ENCODE data around the gene CMTM8.
"Not testable (repeated sequence)": the region's sequence is repeated elsewhere in the genome, so short reads cannot be mapped to it uniquely, and the experiment has no call there.

Gene CMTM8

DNA sequence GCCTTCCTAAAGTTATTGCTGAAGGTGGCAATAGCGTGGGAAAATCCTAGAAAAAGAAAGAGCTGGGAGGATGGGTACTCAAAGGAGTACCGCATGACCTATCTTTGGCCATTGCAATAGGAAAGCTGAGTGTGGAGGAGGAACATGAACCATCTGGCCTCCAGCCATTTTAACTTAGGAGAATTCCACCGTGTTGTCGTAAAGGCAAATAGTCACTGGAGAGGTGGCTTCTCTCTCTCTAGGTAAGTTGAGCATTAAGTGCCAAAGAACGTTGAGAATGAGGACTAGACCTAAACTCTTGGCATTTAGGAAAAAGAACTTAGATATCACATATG is 137.1 kb downstream of the CMTM8 start:
- no peak overlapping the region for H3K4me3 ChIP-seq (replicated peaks; ENCODE audit: low read depth, low read length)
- TF ChIP-seq, protein P1, sequence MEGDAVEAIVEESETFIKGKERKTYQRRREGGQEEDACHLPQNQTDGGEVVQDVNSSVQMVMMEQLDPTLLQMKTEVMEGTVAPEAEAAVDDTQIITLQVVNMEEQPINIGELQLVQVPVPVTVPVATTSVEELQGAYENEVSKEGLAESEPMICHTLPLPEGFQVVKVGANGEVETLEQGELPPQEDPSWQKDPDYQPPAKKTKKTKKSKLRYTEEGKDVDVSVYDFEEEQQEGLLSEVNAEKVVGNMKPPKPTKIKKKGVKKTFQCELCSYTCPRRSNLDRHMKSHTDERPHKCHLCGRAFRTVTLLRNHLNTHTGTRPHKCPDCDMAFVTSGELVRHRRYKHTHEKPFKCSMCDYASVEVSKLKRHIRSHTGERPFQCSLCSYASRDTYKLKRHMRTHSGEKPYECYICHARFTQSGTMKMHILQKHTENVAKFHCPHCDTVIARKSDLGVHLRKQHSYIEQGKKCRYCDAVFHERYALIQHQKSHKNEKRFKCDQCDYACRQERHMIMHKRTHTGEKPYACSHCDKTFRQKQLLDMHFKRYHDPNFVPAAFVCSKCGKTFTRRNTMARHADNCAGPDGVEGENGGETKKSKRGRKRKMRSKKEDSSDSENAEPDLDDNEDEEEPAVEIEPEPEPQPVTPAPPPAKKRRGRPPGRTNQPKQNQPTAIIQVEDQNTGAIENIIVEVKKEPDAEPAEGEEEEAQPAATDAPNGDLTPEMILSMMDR (IDR thresholded peaks at IDR 0.05; ENCODE audit: low read depth, low read length, missing control alignments), result no peak
- no peak for DNase-seq (ENCODE audit: extremely low read depth, low read depth)

DNA sequence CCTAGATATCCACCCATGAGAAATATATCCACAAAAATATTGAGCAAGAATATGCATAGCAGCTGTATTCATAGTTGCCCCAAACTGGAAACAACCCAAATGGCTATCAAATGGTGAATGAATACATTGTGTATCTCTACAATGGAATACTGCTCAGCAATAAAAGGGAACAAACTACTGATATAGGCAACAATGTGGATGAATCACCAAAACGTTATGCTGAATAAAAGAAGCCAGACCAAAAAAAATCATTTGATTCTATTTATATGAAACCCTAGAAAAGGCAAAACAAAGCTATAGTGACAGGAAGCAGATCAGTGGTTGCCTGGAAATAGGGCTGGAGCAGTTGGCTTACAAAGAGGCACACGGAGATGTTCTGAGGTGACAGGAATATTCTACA is 137.6 kb downstream of the CMTM8 start:
- no peak for DNase-seq (ENCODE audit: extremely low read depth, low read depth)

DNA sequence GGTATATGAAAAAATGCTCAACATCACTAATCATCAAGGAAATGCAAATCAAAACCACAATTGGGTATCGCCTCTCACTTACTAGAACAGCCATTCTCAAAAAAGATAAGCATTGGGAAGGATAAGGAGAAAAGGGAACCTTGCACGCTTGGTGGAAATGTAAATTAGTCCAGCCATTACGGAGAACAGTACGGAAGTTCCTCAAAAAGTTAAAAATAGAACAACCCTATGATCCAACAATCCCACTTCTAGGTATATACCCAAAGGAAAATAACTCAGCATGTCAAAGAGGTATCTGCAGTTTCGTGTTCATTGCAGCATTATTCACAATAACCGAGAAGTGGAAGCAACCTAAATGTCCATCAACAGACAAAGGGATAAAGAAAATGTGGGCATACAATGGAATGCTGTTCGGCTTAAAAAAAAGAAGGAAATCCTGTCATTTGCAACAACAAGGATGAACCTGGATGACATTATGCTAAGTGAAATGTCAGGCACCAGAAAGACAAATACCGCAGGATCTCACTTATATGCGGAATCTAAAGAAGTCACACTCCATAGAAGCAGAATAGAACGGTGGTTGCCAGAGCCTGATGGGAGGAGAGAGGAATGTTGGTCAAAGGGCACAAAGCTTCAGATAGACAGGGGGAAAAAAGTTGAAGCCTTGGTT is 141.5 kb downstream of the CMTM8 start:
- TF ChIP-seq, protein P1 (IDR thresholded peaks at IDR 0.05; ENCODE audit: low read depth, low read length, missing control alignments), result no peak
- DNase-seq (ENCODE audit: extremely low read depth, low read depth), result no peak
- no peak overlapping the region for H3K4me3 ChIP-seq (replicated peaks; ENCODE audit: low read depth, low read length)

More for the DNA sequence above, 137.6 kb downstream of the CMTM8 start:
- no peak overlapping the region for H3K4me3 ChIP-seq (replicated peaks; ENCODE audit: low read depth, low read length)
- TF ChIP-seq, protein P1 (IDR thresholded peaks at IDR 0.05; ENCODE audit: low read depth, low read length, missing control alignments), result no peak

DNA sequence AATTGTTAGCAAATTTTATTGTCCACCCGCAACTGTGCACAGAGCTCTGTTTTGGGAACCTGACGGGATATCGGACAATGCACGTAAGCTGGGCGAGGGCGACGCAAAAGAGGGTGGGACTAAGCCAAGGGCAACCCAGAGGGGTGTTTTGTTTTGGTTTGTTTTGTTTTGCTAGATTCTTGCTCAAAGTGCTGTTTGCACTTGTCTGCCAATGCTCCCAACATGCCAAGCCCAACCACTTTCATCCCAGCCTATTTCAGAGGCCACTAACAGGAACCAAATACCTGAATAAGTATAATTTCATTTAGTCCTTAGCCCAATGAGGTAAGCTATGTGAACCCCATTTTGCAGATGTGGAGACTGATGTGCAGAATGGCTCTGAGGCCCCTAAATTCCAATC is 143.4 kb downstream of the CMTM8 start:
- no peak overlapping the region for H3K4me3 ChIP-seq (replicated peaks; ENCODE audit: low read depth, low read length)
- TF ChIP-seq, protein P1 (IDR thresholded peaks at IDR 0.05; ENCODE audit: low read depth, low read length, missing control alignments), result no peak
- DNase-seq (ENCODE audit: extremely low read depth, low read depth), result no peak

DNA sequence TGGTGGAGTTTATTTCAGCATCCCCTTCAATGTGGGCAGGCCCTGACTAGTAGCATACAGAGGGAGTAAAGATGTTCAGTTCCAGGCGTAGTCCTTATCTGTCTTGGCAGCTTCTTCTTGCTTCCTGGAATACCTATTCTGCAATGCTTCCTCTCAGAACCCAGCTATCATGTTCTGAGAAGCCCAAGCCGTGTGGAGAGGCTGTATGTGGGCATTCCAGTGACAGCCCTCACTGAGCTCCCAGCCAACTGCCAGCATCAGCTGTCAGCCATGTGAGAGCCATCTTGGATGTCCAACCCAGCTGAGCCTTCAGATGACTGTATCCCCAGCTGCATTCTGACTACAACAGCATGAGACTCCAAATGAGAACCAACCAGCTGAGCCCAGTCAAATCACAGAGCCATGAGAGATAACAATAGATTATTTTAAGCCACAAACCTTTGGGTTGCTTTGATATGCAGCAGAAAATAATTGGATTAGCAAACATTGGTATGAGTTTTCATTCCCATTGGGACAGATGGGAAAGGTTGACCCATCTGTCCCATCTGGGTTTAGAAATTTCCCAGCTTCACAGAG is 144.7 kb downstream of the CMTM8 start:
- H3K4me3 ChIP-seq (replicated peaks; ENCODE audit: low read depth, low read length), result no peak overlapping the region
- no peak for DNase-seq (ENCODE audit: extremely low read depth, low read depth)
- TF ChIP-seq, protein P1 (IDR thresholded peaks at IDR 0.05; ENCODE audit: low read depth, low read length, missing control alignments), result no peak

DNA sequence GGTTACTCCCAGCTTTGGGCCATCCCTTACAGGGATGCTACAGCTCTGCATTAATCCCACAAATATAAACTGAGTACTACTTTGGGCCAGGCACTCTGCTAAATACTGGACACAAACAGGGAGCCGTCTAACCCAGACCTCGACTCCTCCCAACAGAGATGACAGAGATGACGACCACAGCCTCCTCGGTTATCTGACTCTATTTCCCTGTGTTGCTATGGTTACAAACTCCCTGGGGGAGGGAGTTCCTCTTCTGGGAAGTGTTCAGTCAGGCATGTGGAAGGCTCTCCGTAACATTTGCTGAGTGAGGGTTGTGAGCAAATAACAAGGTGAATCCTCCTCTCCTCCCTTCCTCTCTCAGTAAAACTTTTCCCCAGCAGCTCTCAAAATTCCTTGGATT is 146.5 kb downstream of the CMTM8 start:
- no peak overlapping the region for H3K4me3 ChIP-seq (replicated peaks; ENCODE audit: low read depth, low read length)
- DNase-seq (ENCODE audit: extremely low read depth, low read depth), result no peak
- TF ChIP-seq, protein P1 (IDR thresholded peaks at IDR 0.05; ENCODE audit: low read depth, low read length, missing control alignments), result no peak

DNA sequence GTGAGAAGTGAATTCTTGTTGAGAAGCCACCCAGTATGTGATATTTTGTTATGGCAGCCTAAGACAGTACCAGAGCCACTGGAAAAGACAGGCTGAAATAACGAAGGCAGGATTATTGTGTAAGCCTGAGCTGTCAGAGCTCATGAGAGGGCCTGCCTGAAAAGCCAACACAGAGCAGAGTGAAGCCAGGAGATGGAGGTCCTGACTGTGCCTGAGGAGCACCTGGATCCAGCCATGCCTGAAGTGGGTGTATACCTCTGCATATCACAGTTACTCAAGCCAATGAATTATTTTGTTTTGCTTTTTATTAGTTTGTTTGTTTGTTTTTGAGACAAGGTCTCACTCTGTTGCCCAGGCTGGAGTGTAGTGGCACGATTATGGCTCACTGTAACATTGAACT is 149.0 kb downstream of the CMTM8 start:
- DNase-seq (ENCODE audit: extremely low read depth, low read depth), result no peak
- TF ChIP-seq, protein P1 (IDR thresholded peaks at IDR 0.05; ENCODE audit: low read depth, low read length, missing control alignments), result no peak
- H3K4me3 ChIP-seq (replicated peaks; ENCODE audit: low read depth, low read length), result no peak overlapping the region

DNA sequence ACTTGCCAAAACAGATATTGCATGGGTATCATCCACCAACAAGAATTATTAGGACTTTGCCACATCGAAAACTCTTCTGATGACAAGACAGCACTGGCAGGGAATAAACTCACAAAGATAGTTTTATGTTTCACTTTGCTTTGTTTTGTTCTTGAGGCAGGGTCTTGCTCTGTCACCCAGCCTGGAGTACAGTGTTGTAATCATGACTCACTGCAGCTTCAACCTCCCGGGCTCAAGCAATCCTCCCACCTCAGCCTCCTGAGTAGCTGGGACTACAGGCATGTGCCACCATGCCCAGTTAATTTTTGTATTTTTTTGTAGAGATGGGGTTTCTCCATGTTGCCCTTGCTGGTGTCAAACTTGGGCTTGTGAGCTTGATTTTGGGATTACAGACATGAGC is 151.1 kb downstream of the CMTM8 start:
- H3K4me3 ChIP-seq (replicated peaks; ENCODE audit: low read depth, low read length); DNase-seq (ENCODE audit: extremely low read depth, low read depth): not testable (repeated sequence)
